Astrocyte of the cerebellum (primary cell): ENCODE measurements around the gene DACT2.
"Not testable (repeated sequence)": the region's sequence is repeated elsewhere in the genome, so short reads cannot be mapped to it uniquely, and the experiment has no call there.

Experiments
- DNase-seq: peaks from one replicate; pipeline ENCODE4 v3.0.0-alpha.2; 2011; ENCODE audit warnings: low read depth
- H3K4me3 ChIP-seq: 2 replicates; pipeline ENCODE4 v1.5.1; 2011; ENCODE audit warnings: mild to moderate bottlenecking, low read depth, low read length, moderate library complexity
- in situ Hi-C: cut with HindIII; loops from 2 replicates; pipeline ENCODE4 v1.10.0; 2017; ENCODE audit warnings: low sequenced_read_pairs
- TF ChIP-seq, protein P1 (sequence below): IDR thresholded peaks from 2 replicates; pipeline ENCODE4 v1.5.1; 2012; ENCODE audit warnings: low read length, low read depth, moderate library complexity, mild to moderate bottlenecking; ENCODE audit errors: missing control alignments

Gene DACT2

DNA sequence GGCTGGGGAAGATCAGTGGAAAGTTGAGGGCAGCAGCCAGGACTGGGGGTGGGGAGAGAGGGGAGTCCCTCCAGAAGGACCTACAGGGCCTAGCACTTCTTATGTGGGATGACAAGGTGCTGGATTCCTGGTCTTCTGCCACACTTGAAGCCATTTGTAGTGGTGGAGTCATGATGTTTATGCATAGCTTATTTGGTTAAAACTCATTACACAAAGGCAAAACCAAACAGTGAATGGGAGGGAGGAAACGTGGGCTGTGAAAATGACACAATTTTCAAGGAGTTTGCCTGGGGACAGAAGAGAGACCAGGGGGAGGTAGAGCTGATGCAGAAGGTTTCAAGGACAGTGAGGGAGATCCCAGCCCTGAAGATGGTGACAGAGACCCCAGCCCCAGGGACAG lies 50.8 kb downstream of the DACT2 start:
- no peak for DNase-seq
- TF ChIP-seq, protein P1, sequence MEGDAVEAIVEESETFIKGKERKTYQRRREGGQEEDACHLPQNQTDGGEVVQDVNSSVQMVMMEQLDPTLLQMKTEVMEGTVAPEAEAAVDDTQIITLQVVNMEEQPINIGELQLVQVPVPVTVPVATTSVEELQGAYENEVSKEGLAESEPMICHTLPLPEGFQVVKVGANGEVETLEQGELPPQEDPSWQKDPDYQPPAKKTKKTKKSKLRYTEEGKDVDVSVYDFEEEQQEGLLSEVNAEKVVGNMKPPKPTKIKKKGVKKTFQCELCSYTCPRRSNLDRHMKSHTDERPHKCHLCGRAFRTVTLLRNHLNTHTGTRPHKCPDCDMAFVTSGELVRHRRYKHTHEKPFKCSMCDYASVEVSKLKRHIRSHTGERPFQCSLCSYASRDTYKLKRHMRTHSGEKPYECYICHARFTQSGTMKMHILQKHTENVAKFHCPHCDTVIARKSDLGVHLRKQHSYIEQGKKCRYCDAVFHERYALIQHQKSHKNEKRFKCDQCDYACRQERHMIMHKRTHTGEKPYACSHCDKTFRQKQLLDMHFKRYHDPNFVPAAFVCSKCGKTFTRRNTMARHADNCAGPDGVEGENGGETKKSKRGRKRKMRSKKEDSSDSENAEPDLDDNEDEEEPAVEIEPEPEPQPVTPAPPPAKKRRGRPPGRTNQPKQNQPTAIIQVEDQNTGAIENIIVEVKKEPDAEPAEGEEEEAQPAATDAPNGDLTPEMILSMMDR, result no peak
- no peak overlapping the region for H3K4me3 ChIP-seq
- in situ Hi-C loops, result no loop called here

DNA sequence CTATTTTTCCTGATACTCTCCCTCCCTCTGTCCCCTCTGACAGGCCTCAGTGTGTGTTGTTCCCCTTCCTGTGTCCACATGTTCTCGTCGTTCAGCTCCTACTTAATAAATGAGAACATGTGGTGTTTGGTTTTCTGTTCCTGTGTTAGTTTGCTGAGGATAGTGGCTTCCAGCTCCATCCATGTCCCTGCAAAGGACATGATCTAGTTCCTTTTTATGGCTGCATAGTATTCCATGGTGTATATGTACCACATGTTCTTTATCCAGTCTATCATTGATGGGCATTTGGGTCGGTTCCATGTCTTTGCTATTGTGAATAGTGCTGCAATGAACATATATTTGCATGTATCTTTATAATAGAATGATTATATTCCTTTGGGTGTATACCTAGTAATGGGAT lies 51.8 kb downstream of the DACT2 start:
- DNase-seq, H3K4me3 ChIP-seq, in situ Hi-C loops: not testable (repeated sequence)

DNA sequence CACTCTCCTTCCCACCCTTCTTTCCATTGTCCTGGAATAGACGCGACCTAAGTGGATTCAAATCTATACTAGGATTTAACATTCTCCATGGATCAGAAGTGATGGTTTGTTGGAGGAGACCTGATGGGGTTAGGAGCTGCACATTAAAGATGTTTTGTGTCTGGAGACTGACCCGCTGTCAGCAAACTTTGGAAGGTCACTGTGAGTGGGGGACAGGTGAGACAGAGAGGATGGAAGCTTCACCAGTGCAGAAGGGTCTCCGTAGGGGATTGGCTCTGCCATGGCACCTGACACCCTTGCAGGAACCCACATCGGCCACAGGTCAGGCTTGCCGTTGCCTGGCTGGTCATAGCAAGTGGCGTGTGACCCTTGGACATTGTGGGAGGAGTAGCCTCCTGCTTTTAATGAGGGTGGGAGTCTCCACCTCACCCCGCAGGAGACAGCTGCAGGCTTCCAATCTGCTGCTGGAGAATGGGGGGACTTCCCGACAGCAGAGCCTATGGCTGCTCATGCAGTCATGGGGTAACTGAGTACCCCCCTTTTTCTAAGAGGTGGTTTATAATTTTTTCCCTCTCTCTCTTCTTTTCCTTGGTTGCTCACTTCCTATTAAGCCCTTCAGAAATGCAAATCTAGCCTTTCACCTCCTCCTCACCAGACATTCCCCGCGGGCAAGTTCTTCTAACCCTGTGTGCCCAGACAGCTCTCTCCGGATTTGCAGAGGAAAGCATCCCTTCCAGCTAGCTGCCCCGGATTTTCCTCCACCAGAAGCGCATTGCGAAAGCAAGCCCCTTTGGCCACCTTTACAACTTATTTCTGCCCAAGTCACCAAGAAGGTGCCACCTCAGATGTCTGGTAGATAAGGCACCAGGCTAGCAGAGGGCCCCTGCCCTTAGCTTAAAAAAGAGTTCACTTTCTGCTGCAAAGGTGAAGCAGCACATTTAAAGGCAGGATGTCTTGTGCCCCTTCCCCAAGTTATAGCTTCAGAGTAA lies 53.5 kb downstream of the DACT2 start:
- in situ Hi-C loops, result no loop called here
- TF ChIP-seq, protein P1, result no peak
- DNase-seq, result no peak
- H3K4me3 ChIP-seq, result no peak overlapping the region

DNA sequence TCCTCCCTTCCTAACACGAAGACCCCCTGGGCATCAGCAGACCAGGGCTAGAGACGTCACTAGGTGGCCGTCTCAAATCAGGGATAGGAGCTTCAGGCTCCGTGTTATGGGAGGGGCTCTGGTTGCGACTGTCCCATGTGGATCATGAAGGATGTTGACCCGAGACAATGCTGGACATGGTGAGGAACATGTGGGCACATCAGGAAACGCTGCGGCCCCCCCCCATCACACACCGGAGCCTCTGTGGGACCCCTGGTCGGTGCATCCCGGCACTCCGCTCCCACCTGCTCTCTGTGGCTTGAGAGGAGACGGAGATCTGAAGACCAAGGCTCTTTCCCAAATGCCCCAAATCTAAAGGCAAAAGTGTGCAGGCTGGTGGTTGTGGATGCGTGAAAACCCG lies 54.2 kb downstream of the DACT2 start:
- DNase-seq, result no peak
- in situ Hi-C loops, result no loop called here
- TF ChIP-seq, protein P1, result no peak
- H3K4me3 ChIP-seq, result no peak overlapping the region

DNA sequence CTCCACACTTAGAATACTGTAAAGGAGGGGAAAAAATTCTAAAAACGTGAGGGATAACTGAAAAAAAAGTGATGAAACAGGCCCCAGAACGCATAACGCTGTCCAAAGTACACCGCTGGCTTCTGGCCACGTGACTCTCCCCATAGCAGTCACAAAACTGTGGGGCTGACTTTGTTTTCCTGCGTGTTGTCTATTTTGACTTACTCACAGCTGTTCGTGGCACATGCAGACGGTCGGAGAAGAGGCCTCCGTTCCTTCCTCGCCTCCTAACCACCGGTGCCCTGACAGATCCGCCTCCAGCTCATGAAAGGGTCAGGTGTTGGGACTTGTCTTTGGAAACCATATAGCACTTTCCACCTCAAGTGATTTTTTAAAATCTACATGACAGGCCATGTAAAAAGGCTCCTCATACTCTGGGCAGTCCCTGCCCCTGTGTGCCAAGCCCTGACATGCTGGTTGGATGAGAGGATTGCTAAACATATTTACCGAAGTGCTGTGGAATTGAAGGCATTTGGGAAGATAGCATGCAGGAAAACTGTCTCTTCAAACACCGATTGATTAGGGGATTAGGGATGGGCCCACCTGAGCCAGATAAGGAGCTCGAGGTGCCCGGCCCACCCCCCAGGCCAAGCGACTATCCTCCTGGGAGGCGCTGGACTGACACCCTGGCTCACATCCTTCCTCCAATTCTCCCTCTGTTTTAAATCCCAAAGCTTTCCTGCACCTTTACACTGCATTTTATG lies 54.8 kb downstream of the DACT2 start:
- H3K4me3 ChIP-seq, result no peak overlapping the region
- no peak for DNase-seq
- TF ChIP-seq, protein P1, result no peak
- in situ Hi-C loops, result no loop called here

DNA sequence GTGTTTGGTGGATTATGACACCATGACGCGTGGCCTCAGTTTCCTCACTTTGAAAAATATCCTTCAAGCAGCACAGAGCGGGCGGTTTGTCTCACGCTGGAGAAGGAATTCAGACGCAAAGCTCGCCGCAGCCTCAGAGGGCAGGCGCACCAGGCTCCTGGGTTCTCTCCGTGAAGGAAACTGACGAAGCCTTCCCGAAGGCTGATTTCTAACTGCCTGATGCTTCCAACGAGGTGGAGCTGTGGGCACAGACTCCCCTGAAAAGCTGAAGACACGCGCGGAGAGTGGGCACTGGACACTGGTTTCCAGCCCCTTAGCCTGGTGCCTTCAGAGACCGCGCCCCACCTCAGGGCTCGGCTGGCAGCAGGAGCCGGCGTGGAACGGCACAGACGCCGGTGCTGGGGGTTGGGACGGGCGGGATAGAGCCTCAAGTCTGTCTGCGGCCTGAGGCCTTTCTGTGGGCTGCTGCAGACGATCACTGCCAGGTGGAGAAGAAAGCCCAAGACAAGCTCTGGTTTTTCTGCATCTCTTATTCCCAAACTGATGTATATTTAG lies 56.1 kb downstream of the DACT2 start:
- in situ Hi-C loops, result no loop called here
- no peak overlapping the region for H3K4me3 ChIP-seq
- TF ChIP-seq, protein P1, result no peak
- no peak for DNase-seq

DNA sequence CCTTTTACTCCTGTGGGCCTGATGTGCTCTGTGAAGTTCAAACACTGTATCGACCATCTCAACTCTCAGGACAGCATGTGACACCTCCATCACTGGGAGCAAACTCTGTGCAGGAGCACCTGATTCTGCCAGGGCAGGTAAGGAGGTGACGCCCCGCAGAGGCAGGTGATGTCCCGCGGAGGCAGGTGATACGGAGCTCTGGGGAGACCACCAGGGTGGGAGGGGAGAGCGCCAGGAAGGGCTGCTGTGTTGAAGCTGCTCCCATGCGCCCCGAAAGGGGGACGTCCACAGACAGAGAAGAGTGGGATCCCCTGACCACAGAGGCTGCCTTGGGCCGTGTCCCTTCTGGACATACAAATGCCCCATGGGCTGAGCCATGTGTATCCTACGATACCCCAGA lies 58.3 kb downstream of the DACT2 start:
- TF ChIP-seq, protein P1, result no peak
- H3K4me3 ChIP-seq, result no peak overlapping the region

More for the DNA sequence above, 58.3 kb downstream of the DACT2 start:
- in situ Hi-C loops, result no loop called here
- no peak for DNase-seq
